Measurements from ENCODE around the gene DNAJC18. TPM values are rescaled to one million over a fixed set of nuclear protein-coding genes. Genes with fewer than 3 reads are reported as not detected.

The DNAJC18 gene
- total RNA-seq, 2 experiments from 2014 or later: 3.7 to 5.4 TPM

- ATAC-seq (peak; percentile 84), DNase-seq (peak; percentile 82)
- H3K27ac Mint-ChIP-seq: no peak overlapping the region
- no peaks in the 10 kb centered on the region for H3K9me3 Mint-ChIP-seq (ENCODE audit: insufficient read depth)
- ChIA-PET POLR2A (interaction anchor here (0.9 to 1.8 kb wide), 5 partner anchors 8 to 139 kb away, joined by 3 to 16 read pairs (median 5); partner anchors contain the start of genes STING1 and UBE2D2), CTCF (interaction anchor here (0.6 to 18.4 kb wide), 52 partner anchors 8 to 268 kb away, joined by 3 to 538 read pairs (median 5); partner anchors contain the start of genes CXXC5, DNAJC18, PAIP2 and PROB1)
- no peaks in the 10 kb centered on the region for H3K27me3 Mint-ChIP-seq (ENCODE audit: low read depth)
- no peak overlapping the region for H3K4me3 Mint-ChIP-seq
- peaks cover 16% of the 10 kb centered on the region for H3K36me3 Mint-ChIP-seq (ENCODE audit: low read depth)
- H3K4me1 Mint-ChIP-seq (ENCODE audit: low read depth): peaks cover 19% of the 10 kb centered on the region
Observed at GRCh38 chr5:139422307-139422893, 16.9 kb downstream of the DNAJC18 start.

DNA sequence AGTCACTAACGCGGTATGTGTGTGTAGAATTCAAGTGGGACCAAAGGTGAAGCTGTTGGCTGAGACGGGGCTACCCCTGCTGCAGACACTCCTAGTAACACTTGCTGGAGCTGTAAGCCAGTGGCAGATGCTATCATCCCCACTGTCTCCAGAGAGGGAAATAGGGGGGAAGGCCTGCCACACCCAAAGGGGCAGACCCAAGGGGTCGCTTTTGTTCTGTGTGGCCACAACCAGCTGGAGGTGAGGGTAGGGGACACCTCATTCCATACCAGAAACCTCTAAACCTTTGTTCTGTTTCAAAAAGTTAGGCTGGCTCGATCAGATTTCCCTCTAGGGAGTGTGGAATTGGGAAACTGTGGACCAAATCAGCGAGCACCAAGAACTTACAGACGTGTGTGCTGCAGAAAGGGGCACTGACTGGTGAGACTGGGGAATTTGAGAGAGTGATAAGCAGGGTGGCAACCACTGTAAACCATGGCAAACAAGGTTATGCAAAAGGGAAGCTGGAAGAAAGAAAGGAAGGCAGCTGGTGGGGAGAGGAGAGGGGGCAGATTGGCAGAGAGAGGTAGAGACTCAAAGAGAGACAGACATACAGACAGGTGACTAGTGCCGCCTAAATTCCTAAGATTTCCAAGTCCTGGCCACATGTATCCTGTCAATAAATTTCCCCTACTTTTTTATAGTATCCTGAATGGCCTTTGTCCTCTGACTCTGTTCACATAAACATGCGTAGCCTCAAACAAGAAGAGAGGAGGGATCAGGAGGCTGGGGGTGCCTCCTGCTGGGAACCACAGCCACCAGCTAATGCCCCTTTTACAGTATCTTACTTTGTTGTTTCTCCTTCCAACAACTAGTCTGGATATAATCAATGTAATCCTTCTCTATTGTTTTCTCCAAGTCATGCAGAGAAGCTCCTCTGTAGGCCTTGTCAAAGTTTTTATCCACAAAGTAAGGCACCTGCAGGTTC is 19.8 kb downstream of the DNAJC18 start:
- ChIA-PET CTCF (interaction anchor here (0.9 to 18.4 kb wide), 10 partner anchors 9 to 145 kb away, joined by 3 to 538 read pairs (median 8); partner anchors contain the start of gene SPATA24), POLR2A (interaction anchor here (1.4 to 1.6 kb wide), 2 partner anchors 63 to 94 kb away, joined by 4 to 6 read pairs; partner anchors contain the start of gene STING1)
- no peak overlapping the region for H3K27ac Mint-ChIP-seq
- peaks cover 14% of the 10 kb centered on the region for H3K36me3 Mint-ChIP-seq (ENCODE audit: low read depth)
- peaks cover 44% of the 10 kb centered on the region for H3K4me1 Mint-ChIP-seq (ENCODE audit: low read depth)
- no peak overlapping the region for H3K4me3 Mint-ChIP-seq
- DNase-seq (no peak), ATAC-seq (no peak)
- no peaks in the 10 kb centered on the region for H3K9me3 Mint-ChIP-seq (ENCODE audit: insufficient read depth)
- H3K27me3 Mint-ChIP-seq (ENCODE audit: low read depth): no peaks in the 10 kb centered on the region

DNA sequence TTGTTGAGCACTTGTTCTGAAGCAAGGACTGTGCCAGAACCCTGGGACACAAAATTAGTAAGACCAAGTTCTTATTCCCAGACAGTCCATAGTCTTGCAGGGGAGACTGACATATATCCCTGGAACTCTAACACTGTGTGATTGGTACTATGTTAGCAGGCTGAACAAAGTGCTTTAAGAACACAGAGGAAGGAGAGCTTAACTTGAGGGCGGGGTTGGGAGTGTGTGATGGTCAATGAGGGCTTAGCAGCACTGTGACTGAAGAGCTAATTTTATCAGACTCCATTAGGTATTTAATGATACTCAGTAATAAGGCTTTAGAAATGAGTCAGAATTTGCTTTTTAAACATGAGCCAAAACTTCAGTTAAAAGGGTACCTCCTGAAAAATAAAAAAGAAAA is 20.5 kb downstream of the DNAJC18 start:
- peaks cover 50% of the 10 kb centered on the region for H3K4me1 Mint-ChIP-seq (ENCODE audit: low read depth)
- POLR2A ChIA-PET: no interaction called here
- no peaks in the 10 kb centered on the region for H3K27me3 Mint-ChIP-seq (ENCODE audit: low read depth)
- no peak overlapping the region for H3K4me3 Mint-ChIP-seq
- CTCF ChIA-PET: interaction anchor here (2.0 to 18.4 kb wide), 3 partner anchors 12 to 146 kb away, joined by 8 to 538 read pairs (median 21); no protein-coding TSS in a partner anchor
- DNase-seq (no peak), ATAC-seq (no peak)
- H3K36me3 Mint-ChIP-seq (ENCODE audit: low read depth): peaks cover 10% of the 10 kb centered on the region
- H3K9me3 Mint-ChIP-seq (ENCODE audit: insufficient read depth): no peaks in the 10 kb centered on the region
- H3K27ac Mint-ChIP-seq: no peak overlapping the region

- ChIA-PET CTCF (interaction anchor here (1.0 to 18.4 kb wide), 3 partner anchors 14 to 100 kb away, joined by 3 to 538 read pairs (median 3); no protein-coding TSS in a partner anchor), POLR2A (interaction anchor here (1.8 kb wide), 1 partner anchor 11 kb away, joined by 9 read pairs; no protein-coding TSS in a partner anchor)
- H3K9me3 Mint-ChIP-seq (ENCODE audit: insufficient read depth): no peaks in the 10 kb centered on the region
- DNase-seq: no peak
- H3K4me3 Mint-ChIP-seq: no peak overlapping the region
- no peak overlapping the region for H3K27ac Mint-ChIP-seq
- peaks cover 9% of the 10 kb centered on the region for H3K36me3 Mint-ChIP-seq (ENCODE audit: low read depth)
- H3K4me1 Mint-ChIP-seq (ENCODE audit: low read depth): peaks cover 59% of the 10 kb centered on the region
- no peak for ATAC-seq
- H3K27me3 Mint-ChIP-seq (ENCODE audit: low read depth): no peaks in the 10 kb centered on the region
Observed at GRCh38 chr5:139417214-139417613, 22.1 kb downstream of the DNAJC18 start.

- no peak for ATAC-seq
- Mint-ChIP-seq H3K4me3 (no peak overlapping the region), H3K9me3 (ENCODE audit: insufficient read depth) (no peaks in the 10 kb centered on the region)
Observed at GRCh38 chr5:139416651-139417050, 22.7 kb downstream of the DNAJC18 start.

GRCh38 chr5:139415869-139416268 is 23.5 kb downstream of the DNAJC18 start:
- POLR2A ChIA-PET: interaction anchor here (0.8 to 1.8 kb wide), 6 partner anchors 10 to 148 kb away, joined by 3 to 9 read pairs (median 3); partner anchors contain the start of gene MATR3

More at GRCh38 chr5:139416651-139417050, 22.7 kb downstream of the DNAJC18 start:
- Mint-ChIP-seq H3K4me1 (ENCODE audit: low read depth) (peaks cover 58% of the 10 kb centered on the region), H3K36me3 (ENCODE audit: low read depth) (peaks cover 9% of the 10 kb centered on the region), H3K27me3 (ENCODE audit: low read depth) (no peaks in the 10 kb centered on the region), H3K27ac (peak overlapping the region; percentile 37)
- ChIA-PET POLR2A (interaction anchor here (1.2 to 1.8 kb wide), 3 partner anchors 9 to 147 kb away, joined by 3 to 9 read pairs (median 3); no protein-coding TSS in a partner anchor), CTCF (interaction anchor here (1.4 to 18.4 kb wide), 3 partner anchors 13 to 100 kb away, joined by 5 to 538 read pairs (median 7); partner anchors contain the start of genes PROB1 and SPATA24)
- no peak for DNase-seq

DNA sequence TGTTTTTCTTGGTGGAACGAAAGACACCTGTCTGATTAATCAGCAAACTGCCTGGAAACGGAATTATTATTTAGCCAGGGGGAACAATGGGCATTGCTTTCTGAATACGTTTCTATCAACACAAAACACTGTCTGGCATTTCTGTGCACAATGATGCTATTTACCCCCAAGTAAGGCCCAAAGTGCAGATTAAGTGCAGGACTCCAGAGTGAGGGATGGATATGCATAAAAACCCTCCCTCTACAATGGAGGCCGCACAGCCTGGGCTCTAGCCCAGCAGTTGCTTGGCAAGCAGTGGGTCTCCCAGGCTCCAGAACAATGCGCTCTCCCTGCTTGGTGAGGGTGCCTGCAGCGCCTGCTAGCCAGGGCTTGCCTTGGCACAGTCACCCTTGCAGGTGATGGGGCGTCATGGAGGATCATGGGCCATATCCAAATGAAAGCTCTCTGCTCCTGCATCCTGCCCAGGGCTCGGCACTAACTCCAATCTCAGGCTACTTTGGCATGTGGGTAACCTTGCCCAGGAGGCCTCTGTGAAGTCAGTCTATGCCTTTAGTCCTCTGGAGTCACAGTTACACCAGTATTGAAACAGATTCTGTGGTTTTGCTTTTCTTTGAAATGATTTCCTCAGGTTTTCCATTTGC is 24.0 kb downstream of the DNAJC18 start:
- Mint-ChIP-seq H3K4me3 (peak overlapping the region; percentile 34), H3K27ac (peak overlapping the region; percentile 80), H3K36me3 (ENCODE audit: low read depth) (peaks cover 9% of the 10 kb centered on the region), H3K9me3 (ENCODE audit: insufficient read depth) (no peaks in the 10 kb centered on the region), H3K4me1 (ENCODE audit: low read depth) (peaks cover 58% of the 10 kb centered on the region), H3K27me3 (ENCODE audit: low read depth) (no peaks in the 10 kb centered on the region)
- peak; percentile 84 for ATAC-seq
- POLR2A ChIA-PET: interaction anchor here (0.8 to 1.8 kb wide), 8 partner anchors 9 to 151 kb away, joined by 3 to 9 read pairs (median 3); partner anchors contain the start of genes MATR3 and SPATA24
- CTCF ChIA-PET: interaction anchor here (0.6 to 18.4 kb wide), 7 partner anchors 12 to 160 kb away, joined by 3 to 538 read pairs (median 4); partner anchors contain the start of genes PROB1 and SPATA24
- DNase-seq: peak; percentile 43

More at GRCh38 chr5:139415869-139416268, 23.5 kb downstream of the DNAJC18 start:
- Mint-ChIP-seq H3K36me3 (ENCODE audit: low read depth) (peaks cover 9% of the 10 kb centered on the region), H3K9me3 (ENCODE audit: insufficient read depth) (no peaks in the 10 kb centered on the region), H3K27ac (peak overlapping the region; percentile 80), H3K4me1 (ENCODE audit: low read depth) (peaks cover 58% of the 10 kb centered on the region), H3K27me3 (ENCODE audit: low read depth) (no peaks in the 10 kb centered on the region), H3K4me3 (peak overlapping the region; percentile 34)
- no peak for DNase-seq
- ATAC-seq: peak; percentile 28
- CTCF ChIA-PET: interaction anchor here (1.1 to 18.4 kb wide), 4 partner anchors 12 to 159 kb away, joined by 3 to 538 read pairs (median 6); partner anchors contain the start of genes PROB1 and SPATA24

DNA sequence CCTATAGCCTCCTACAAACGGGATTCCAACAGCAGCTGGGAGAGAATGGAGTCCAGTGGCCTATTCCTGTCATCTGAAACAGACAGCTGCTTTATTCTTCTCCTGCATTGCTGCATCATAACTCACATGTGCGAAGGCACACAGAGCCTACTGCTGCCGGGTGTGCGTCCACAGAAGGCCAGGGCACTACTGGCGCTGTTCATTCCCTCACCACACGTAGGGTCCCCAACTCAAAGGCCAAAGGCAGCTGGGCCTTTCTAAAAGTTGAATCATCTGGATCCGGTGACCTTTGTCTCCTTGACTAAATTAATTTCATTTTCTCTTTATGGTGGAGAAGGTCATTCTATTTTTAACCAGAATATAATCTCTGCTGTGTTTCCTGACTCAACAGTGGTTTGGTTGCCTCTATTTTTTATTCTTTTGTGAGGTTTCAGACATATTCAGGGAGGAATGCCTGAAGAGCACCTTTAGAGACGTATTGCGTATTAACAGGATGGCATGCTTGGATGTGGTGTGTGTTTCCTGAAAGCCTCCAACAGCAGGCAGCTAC is 24.7 kb downstream of the DNAJC18 start:
- POLR2A ChIA-PET: interaction anchor here (0.9 to 1.6 kb wide), 6 partner anchors 8 to 151 kb away, joined by 3 to 6 read pairs (median 3); partner anchors contain the start of genes PAIP2 and SPATA24

GRCh38 chr5:139413963-139414362 is 25.4 kb downstream of the DNAJC18 start:
- no peaks in the 10 kb centered on the region for H3K27me3 Mint-ChIP-seq (ENCODE audit: low read depth)
- no peaks in the 10 kb centered on the region for H3K9me3 Mint-ChIP-seq (ENCODE audit: insufficient read depth)
- CTCF ChIA-PET: interaction anchor here (0.9 to 18.4 kb wide), 9 partner anchors 9 to 220 kb away, joined by 3 to 538 read pairs (median 3); partner anchors contain the start of genes PAIP2 and SPATA24
- no peak for ATAC-seq
- H3K36me3 Mint-ChIP-seq (ENCODE audit: low read depth): peaks cover 9% of the 10 kb centered on the region
- H3K27ac Mint-ChIP-seq: peak overlapping the region; percentile 30
- H3K4me1 Mint-ChIP-seq (ENCODE audit: low read depth): peaks cover 58% of the 10 kb centered on the region
- POLR2A ChIA-PET: interaction anchor here (0.8 to 1.6 kb wide), 7 partner anchors 8 to 152 kb away, joined by 3 to 6 read pairs (median 3); partner anchors contain the start of genes PAIP2 and SPATA24
- no peak for DNase-seq
- H3K4me3 Mint-ChIP-seq: no peak overlapping the region

More for the DNA sequence above, 24.7 kb downstream of the DNAJC18 start:
- peak overlapping the region; percentile 32 for H3K4me3 Mint-ChIP-seq
- no peak for DNase-seq
- CTCF ChIA-PET: interaction anchor here (0.6 to 18.4 kb wide), 9 partner anchors 8 to 219 kb away, joined by 3 to 538 read pairs (median 4); partner anchors contain the start of gene SPATA24
- H3K9me3 Mint-ChIP-seq (ENCODE audit: insufficient read depth): no peaks in the 10 kb centered on the region
- H3K36me3 Mint-ChIP-seq (ENCODE audit: low read depth): peaks cover 9% of the 10 kb centered on the region
- H3K4me1 Mint-ChIP-seq (ENCODE audit: low read depth): peaks cover 58% of the 10 kb centered on the region
- no peak for ATAC-seq
- peak overlapping the region; percentile 80 for H3K27ac Mint-ChIP-seq
- no peaks in the 10 kb centered on the region for H3K27me3 Mint-ChIP-seq (ENCODE audit: low read depth)

DNA sequence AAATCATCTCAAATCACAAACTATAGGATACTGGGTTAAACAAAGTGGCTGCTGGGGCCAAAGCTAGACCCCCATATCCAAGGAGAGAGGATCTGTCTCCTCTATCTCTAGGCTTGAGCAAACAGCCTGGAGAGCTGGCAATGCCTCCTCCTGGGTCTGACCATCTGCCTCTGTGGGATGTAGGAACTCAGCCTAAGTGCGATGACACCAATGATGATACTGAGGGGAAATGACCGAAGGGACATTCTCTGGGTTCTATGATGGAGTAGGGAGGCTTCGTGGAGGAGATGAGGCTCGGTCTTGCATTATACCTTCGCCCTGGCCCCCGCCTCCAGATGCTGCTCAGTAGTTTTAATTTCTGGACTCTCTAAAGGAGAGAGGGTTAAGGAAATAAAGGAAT is 26.2 kb downstream of the DNAJC18 start:
- CTCF ChIA-PET: interaction anchor here (1.0 to 18.4 kb wide), 4 partner anchors 9 to 220 kb away, joined by 3 to 538 read pairs (median 3); partner anchors contain the start of genes PAIP2 and SPATA24

More for the DNA sequence above, 26.2 kb downstream of the DNAJC18 start:
- no peaks in the 10 kb centered on the region for H3K9me3 Mint-ChIP-seq (ENCODE audit: insufficient read depth)
- peaks cover 4% of the 10 kb centered on the region for H3K36me3 Mint-ChIP-seq (ENCODE audit: low read depth)
- POLR2A ChIA-PET: interaction anchor here (0.8 kb wide), 1 partner anchor 124 kb away, joined by 3 read pairs; no protein-coding TSS in a partner anchor
- no peak overlapping the region for H3K4me3 Mint-ChIP-seq
- H3K4me1 Mint-ChIP-seq (ENCODE audit: low read depth): peaks cover 51% of the 10 kb centered on the region
- no peaks in the 10 kb centered on the region for H3K27me3 Mint-ChIP-seq (ENCODE audit: low read depth)
- H3K27ac Mint-ChIP-seq: no peak overlapping the region
- DNase-seq (no peak), ATAC-seq (no peak)

All from activated CD8-positive, alpha-beta T cell treated with anti-CD3 and anti-CD28 coated beads, Interleukin-2, amount 10 ng/mL, durations not matched to agents 7 days and 5 days (primary cell).